ENCODE data around the gene DNAH1. TPM values are rescaled to one million over a fixed set of nuclear protein-coding genes. Genes with fewer than 3 reads are reported as not detected.
A peak's percentile ranks its signal among the peaks of the same experiment; 100 is the strongest.

Gene DNAH1
- total and polyA plus RNA-seq, 10 donors: 4.9 to 35.8 (median 24.6) TPM

DNA sequence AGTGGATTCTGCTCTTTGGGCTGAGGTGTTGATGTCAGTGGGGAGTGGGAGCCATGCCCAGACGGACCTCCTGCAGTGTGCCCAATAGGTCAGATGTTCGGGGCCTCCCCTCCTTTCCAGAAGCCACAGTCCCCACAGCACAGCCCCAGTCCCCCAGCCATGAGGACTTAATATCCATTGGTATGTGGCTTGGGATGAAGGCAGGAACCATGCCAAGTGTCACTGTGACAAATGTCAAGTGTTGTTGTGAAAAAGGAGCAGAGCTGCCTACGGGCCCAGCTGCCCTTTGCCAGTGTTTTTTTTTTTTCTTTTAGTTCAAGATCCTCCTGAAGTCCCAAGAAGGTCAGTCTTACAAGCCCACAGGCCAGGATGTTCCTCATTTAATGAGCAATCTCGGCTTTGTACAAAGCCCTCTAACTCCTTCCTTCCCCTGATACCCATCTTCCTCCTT, 116.6 kb downstream of the DNAH1 start:
- intact Hi-C loops (cut with DNase I; ENCODE audit: low total_unique reads): no loop called here
- DNase-seq: peak; percentile 54
- H3K4me1 ChIP-seq: peaks cover 0 to 57% (median 22%) of the 10 kb centered on the region in 6 donors
- TF ChIP-seq, protein P1, sequence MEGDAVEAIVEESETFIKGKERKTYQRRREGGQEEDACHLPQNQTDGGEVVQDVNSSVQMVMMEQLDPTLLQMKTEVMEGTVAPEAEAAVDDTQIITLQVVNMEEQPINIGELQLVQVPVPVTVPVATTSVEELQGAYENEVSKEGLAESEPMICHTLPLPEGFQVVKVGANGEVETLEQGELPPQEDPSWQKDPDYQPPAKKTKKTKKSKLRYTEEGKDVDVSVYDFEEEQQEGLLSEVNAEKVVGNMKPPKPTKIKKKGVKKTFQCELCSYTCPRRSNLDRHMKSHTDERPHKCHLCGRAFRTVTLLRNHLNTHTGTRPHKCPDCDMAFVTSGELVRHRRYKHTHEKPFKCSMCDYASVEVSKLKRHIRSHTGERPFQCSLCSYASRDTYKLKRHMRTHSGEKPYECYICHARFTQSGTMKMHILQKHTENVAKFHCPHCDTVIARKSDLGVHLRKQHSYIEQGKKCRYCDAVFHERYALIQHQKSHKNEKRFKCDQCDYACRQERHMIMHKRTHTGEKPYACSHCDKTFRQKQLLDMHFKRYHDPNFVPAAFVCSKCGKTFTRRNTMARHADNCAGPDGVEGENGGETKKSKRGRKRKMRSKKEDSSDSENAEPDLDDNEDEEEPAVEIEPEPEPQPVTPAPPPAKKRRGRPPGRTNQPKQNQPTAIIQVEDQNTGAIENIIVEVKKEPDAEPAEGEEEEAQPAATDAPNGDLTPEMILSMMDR (IDR thresholded peaks at IDR 0.05 in 8 of 11, conservative IDR thresholded peaks at IDR 0.05 in 3 of 11): no peak
- TF ChIP-seq POLR2AphosphoS5 (IDR thresholded peaks at IDR 0.05) (no peak), POLR2A (IDR thresholded peaks at IDR 0.05) (no peak)
- peak overlapping the region in 2 of 8 donors; percentile 11 to 21 for H3K27ac ChIP-seq
- no peaks in the 10 kb centered on the region for H3K9me3 ChIP-seq
- H3K36me3 ChIP-seq: no peaks in the 10 kb centered on the region
- 44 to 61% (median 51%) methylated on average over 4 of the region's 4 CpGs for WGBS, 5 donors
- no peaks in the 10 kb centered on the region for H3K27me3 ChIP-seq (replicated peaks in 1 of 7)
- no peak overlapping the region for H3K4me3 ChIP-seq

DNA sequence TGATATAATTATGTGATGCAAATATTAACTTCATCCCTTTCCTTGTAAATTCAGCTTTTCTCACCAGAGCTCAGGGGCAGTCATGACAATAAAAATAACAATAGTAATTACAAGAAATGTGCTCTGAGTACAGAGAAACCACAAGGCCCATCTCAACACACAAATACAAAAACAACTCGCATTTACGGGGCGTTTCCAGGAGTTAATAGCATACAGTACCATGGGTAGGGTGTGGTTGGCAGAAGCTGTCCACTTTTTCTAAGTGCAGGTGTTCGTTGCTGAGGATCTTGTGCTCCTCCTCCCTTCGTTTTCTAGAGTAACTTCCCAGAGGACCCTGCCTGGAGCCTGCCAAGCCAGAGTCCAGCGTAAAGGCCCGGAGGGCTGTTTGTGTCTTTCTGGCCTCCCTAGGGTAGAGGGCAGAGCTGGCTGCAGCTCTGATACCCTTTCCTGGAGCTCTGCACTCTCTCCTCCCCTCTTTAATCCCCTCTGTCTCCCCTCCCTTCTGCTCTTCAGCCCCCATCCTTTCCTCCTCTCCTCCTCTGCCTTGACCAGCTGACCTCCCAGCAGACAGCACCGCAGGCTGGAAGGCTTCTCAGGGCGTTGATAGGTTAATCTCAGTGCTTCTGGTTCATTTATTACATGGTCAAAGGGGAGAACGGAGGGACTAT, 117.3 kb downstream of the DNAH1 start:
- intact Hi-C loops (cut with DNase I; ENCODE audit: low total_unique reads): no loop called here
- H3K36me3 ChIP-seq: no peaks in the 10 kb centered on the region
- no peaks in the 10 kb centered on the region for H3K27me3 ChIP-seq (replicated peaks in 1 of 7)
- H3K4me1 ChIP-seq: peaks cover 0 to 65% (median 22%) of the 10 kb centered on the region in 6 donors
- H3K4me3 ChIP-seq: no peak overlapping the region
- WGBS, 5 donors: 66 to 85% (median 78%) methylated on average over 10 of the region's 10 CpGs
- H3K9me3 ChIP-seq: no peaks in the 10 kb centered on the region
- DNase-seq: peak; percentile 61
- peak overlapping the region in 2 of 8 donors; percentile 11 to 21 for H3K27ac ChIP-seq
- TF ChIP-seq POLR2AphosphoS5 (IDR thresholded peaks at IDR 0.05) (no peak), POLR2A (IDR thresholded peaks at IDR 0.05) (no peak)
- TF ChIP-seq, protein P1 (IDR thresholded peaks at IDR 0.05 in 8 of 11, conservative IDR thresholded peaks at IDR 0.05 in 3 of 11): no peak

DNA sequence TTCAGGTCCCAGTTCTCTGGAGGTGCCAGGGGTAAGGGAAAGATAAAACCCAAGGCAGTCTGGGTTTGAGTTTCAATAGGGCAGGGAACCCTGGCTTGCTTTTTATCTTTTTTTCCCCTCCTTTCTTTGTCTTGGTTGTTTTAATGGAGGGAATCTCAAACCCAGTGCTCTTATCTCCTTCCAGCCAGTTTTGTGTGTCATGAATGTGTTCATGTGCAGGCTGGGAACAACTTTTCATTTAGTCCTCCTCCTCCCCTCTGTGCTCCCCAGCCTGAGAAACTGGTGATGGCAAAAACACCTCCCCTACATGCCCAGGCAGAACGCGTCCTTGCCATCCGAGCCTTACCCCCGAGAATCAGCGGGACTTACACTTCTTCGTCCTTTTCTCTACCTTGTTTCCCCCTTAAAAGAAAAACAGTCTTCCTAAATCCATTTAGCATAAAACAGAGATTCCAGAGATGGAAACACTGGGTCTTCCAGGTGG, 117.9 kb downstream of the DNAH1 start:
- H3K4me1 ChIP-seq: peaks cover 0 to 60% (median 22%) of the 10 kb centered on the region in 6 donors
- H3K27me3 ChIP-seq (replicated peaks in 1 of 7): no peaks in the 10 kb centered on the region
- no peak overlapping the region for H3K27ac ChIP-seq
- WGBS, 5 donors: 89 to 96% (median 95%) methylated on average over 6 of the region's 6 CpGs
- no peak overlapping the region for H3K4me3 ChIP-seq
- TF ChIP-seq, protein P1 (IDR thresholded peaks at IDR 0.05 in 8 of 11, conservative IDR thresholded peaks at IDR 0.05 in 3 of 11): no peak
- TF ChIP-seq POLR2A (IDR thresholded peaks at IDR 0.05) (no peak), POLR2AphosphoS5 (IDR thresholded peaks at IDR 0.05) (no peak)
- DNase-seq: peak; percentile 28
- H3K36me3 ChIP-seq: no peaks in the 10 kb centered on the region
- H3K9me3 ChIP-seq: no peaks in the 10 kb centered on the region
- intact Hi-C loops (cut with DNase I; ENCODE audit: low total_unique reads): no loop called here

DNA sequence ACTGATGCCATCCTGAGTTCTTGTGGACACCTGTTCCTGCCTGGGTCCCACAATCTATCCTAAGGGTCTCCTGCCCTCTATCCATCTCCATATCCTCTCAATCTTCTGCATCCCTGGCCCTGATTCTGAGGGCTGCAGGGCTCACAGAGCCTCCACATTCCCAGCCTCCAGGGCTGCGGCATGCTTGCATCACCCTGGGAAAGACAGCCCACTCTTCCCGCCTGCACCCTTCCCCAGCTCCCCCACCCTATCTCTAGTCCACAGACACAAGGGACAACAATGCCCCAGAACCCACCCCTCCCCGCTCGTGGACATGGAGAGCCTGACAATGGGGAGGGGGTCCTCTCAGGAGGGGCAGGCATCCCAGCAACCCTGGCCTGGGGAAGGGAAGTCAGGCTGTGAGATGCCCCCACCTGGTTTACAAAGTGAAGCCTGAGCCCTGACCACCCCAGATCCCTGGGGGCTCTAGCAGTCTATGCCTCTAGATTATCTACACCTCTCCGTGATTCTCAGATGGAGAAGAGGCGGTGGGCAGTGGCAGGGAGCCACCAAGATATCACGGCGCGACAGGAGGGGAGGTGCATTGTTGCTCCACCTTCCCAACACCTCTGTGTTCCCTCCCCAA, 118.5 kb downstream of the DNAH1 start:
- Histone ChIP-seq H3K4me3 (no peak overlapping the region), H3K27ac (peak overlapping the region in 1 of 8 donors; percentile 13), H3K36me3 (no peaks in the 10 kb centered on the region), H3K27me3 (replicated peaks in 1 of 7) (no peaks in the 10 kb centered on the region), H3K4me1 (peaks cover 0 to 59% (median 22%) of the 10 kb centered on the region in 6 donors), H3K9me3 (no peaks in the 10 kb centered on the region)
- intact Hi-C loops (cut with DNase I; ENCODE audit: low total_unique reads): no loop called here
- TF ChIP-seq POLR2A (IDR thresholded peaks at IDR 0.05): no peak
- TF ChIP-seq POLR2AphosphoS5 (IDR thresholded peaks at IDR 0.05): no peak
- TF ChIP-seq, protein P1 (IDR thresholded peaks at IDR 0.05 in 8 of 11, conservative IDR thresholded peaks at IDR 0.05 in 3 of 11): no peak
- DNase-seq: peak; percentile 46
- WGBS, 5 donors: 80 to 96% (median 92%) methylated on average over 7 to 9 of the region's 9 CpGs
